ENCODE data around the gene GPR25. TPM values are rescaled to one million over a fixed set of nuclear protein-coding genes. Genes with fewer than 3 reads are reported as not detected.
A peak's percentile ranks its signal among the peaks of the same experiment; 100 is the strongest.

GPR25 gene
- polyA plus RNA-seq, 1 experiment = not detected

DNA sequence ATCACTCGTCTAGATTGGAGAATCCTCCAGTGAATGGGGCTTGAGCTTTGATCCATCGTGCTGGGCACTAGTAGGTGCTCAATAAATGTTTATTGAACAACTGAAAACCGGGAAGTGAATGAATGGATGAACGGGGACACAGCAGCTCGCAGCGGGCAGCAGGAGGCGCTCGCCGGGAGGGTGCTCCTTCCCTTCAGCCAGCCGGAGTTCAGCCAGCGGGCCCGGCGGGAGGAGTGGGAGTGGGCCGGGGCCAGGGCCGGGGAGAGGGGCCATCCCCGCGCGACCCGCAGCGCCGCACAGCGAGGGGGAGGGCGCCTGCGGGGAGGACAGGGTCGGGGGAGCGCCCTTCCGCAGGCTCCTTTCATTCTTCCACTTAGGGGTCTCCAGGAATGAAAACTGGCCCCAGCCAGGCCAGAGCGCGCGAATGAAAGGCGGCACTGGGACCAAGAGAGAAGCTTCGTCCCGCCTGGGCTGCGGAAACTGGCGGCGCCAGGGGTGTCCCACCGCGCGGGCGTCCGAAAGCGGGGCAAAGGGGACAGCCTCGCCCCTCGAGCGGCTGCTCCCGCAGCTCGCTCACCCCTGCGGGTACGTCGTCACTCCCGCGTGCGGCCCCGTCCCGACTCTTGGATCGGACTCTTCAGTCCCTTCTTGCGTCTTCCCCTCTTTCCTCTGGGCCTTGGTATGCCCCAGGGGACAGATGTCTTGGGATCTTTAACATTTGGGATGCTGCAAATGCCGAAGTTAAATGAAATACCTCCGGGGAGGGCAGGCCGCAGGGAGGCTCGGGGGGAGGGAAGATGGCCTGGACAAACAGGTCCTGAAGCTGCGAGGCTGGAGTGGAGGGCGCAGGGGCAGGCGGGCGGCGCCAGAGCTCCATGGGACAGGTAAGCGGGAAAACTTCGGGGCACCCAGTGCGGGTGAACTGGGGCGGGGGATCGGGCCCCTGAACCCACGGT is 18.3 kb downstream of the GPR25 start:
- Histone ChIP-seq H3K36me3 (ENCODE audit: control insufficient read depth, insufficient read depth, low read length) (no peaks in the 10 kb centered on the region), H3K27me3 (ENCODE audit: control insufficient read depth, insufficient read depth, low read length) (peaks cover 15% of the 10 kb centered on the region), H3K4me3 (ENCODE audit: low read depth, low read length) (peak overlapping the region; percentile 33)
- CTCF ChIA-PET = interaction anchor here (0.7 to 1.5 kb wide), 4 partner anchors 10 to 123 kb away, joined by 3 to 6 read pairs (median 3); no protein-coding TSS in a partner anchor
- POLR2A ChIA-PET = no interaction called here
- TF ChIP-seq CTCF (IDR thresholded peaks at IDR 0.05; ENCODE audit: insufficient read depth, low read depth, low read length) = peak; percentile 54
- no peak for DNase-seq (ENCODE audit: low read depth)

DNA sequence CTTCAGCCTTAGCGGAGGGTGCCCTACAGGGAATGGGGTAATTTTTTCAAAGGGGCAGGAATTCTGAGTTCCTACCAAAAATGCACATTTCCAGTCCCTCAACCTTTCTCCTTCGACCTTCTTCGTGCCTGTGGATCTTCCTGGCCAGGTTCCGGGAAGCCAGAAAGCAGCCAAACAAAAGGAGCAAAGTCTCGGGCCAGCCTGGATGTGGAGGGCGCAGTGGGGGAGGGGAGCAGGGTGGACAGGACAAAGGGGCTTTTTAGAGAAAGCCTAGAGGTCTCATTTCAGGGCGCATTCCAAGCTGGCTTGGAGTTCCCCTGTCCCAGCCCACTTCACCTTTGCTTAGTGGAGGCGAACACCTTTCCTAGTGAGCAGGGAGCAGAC is 19.0 kb downstream of the GPR25 start:
- POLR2A ChIA-PET = no interaction called here

GRCh38 chr1:200892546-200892945 is 19.8 kb downstream of the GPR25 start:
- H3K27me3 ChIP-seq (ENCODE audit: control insufficient read depth, insufficient read depth, low read length) = peaks cover 18% of the 10 kb centered on the region
- ChIA-PET POLR2A (no interaction called here), CTCF (no interaction called here)
- no peak for TF ChIP-seq CTCF (IDR thresholded peaks at IDR 0.05; ENCODE audit: insufficient read depth, low read depth, low read length)
- H3K36me3 ChIP-seq (ENCODE audit: control insufficient read depth, insufficient read depth, low read length) = no peaks in the 10 kb centered on the region
- no peak for DNase-seq (ENCODE audit: low read depth)
- no peak overlapping the region for H3K4me3 ChIP-seq (ENCODE audit: low read depth, low read length)

More for the DNA sequence above, 19.0 kb downstream of the GPR25 start:
- Histone ChIP-seq H3K36me3 (ENCODE audit: control insufficient read depth, insufficient read depth, low read length) (no peaks in the 10 kb centered on the region), H3K27me3 (ENCODE audit: control insufficient read depth, insufficient read depth, low read length) (peaks cover 15% of the 10 kb centered on the region), H3K4me3 (ENCODE audit: low read depth, low read length) (peak overlapping the region; percentile 33)
- DNase-seq (ENCODE audit: low read depth) = no peak
- CTCF ChIA-PET = interaction anchor here (1.4 kb wide), 1 partner anchor 11 kb away, joined by 6 read pairs; no protein-coding TSS in a partner anchor
- TF ChIP-seq CTCF (IDR thresholded peaks at IDR 0.05; ENCODE audit: insufficient read depth, low read depth, low read length) = no peak

GRCh38 chr1:200892958-200893357 is 20.2 kb downstream of the GPR25 start:
- TF ChIP-seq CTCF (IDR thresholded peaks at IDR 0.05; ENCODE audit: insufficient read depth, low read depth, low read length) = no peak
- ChIA-PET POLR2A (no interaction called here), CTCF (interaction anchor here (0.7 kb wide), 1 partner anchor 83 kb away, joined by 3 read pairs; no protein-coding TSS in a partner anchor)
- peaks cover 18% of the 10 kb centered on the region for H3K27me3 ChIP-seq (ENCODE audit: control insufficient read depth, insufficient read depth, low read length)
- H3K36me3 ChIP-seq (ENCODE audit: control insufficient read depth, insufficient read depth, low read length) = no peaks in the 10 kb centered on the region
- H3K4me3 ChIP-seq (ENCODE audit: low read depth, low read length) = no peak overlapping the region
- DNase-seq (ENCODE audit: low read depth) = no peak

DNA sequence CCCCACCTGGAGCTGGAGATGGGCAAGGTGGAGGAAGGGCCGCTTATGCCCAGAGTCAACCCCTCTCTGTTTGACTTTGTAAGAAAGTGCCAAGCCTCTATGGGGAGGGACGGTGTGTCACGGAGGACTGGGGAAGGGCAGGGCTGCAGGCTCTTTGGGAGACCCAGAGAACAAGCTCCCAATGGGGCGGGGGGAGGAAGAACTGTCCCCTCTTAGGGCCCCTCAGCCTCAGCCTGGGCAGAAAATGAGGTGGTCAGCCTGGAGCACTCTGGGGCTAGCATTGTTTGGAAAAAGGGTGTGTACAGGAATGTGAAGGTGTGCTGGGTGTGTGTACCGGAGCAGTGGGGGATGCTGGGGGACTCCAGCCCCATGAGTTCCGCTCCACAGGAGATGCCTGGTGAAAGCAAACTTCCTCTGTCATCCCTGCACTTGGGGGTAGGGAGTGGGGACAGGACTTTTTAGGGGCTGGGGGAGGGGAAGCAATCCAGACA is 20.7 kb downstream of the GPR25 start:
- POLR2A ChIA-PET = no interaction called here
- no peak overlapping the region for H3K4me3 ChIP-seq (ENCODE audit: low read depth, low read length)
- TF ChIP-seq CTCF (IDR thresholded peaks at IDR 0.05; ENCODE audit: insufficient read depth, low read depth, low read length) = no peak
- DNase-seq (ENCODE audit: low read depth) = no peak
- no peaks in the 10 kb centered on the region for H3K36me3 ChIP-seq (ENCODE audit: control insufficient read depth, insufficient read depth, low read length)
- CTCF ChIA-PET = interaction anchor here (0.7 to 1.2 kb wide), 2 partner anchors 10 to 83 kb away, joined by 3 read pairs; no protein-coding TSS in a partner anchor
- H3K27me3 ChIP-seq (ENCODE audit: control insufficient read depth, insufficient read depth, low read length) = peaks cover 18% of the 10 kb centered on the region

All from BJ (cell line).